ENCODE results near the gene BCOR.

GRCh38 chrX:40061871-40062524, 35.8 kb downstream of the BCOR start:
- TF ChIP-seq CTCF (IDR thresholded peaks at IDR 0.05) = no peak
- no peak for TF ChIP-seq POLR2A (IDR thresholded peaks at IDR 0.05)

Measured in suprapubic skin (tissue), 3 donors.